ENCODE measurements around the gene NPIPB5.
"Not testable (repeated sequence)": the region's sequence is repeated elsewhere in the genome, so short reads cannot be mapped to it uniquely, and the experiment has no call there.

Gene NPIPB5

DNA sequence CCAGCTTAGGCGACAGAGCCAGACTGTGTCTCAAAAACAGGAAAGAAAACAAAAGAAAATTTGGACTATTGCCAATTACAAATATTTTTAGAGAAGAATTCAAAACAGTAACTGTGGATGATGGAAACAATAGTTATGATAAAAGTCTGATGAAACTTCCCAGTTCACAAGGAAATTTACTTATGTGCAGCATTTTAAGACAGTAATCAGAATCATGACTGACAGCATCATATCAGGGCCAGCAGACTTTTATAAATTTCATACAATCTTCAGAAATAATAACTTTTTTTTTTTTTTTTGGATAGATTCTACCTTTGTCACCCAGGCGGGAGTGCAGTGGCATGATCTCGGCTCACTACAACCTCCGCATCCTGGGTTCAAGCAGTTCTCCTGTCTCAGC is at the start of gene NPIPB5:
Gene NPIPB5 (plus strand): TSS at position 301 of the 400 bp plus-strand sequence. CDS start 2,911 bp downstream, outside the sequence.
- DNase-seq, result not testable (repeated sequence)

DNA sequence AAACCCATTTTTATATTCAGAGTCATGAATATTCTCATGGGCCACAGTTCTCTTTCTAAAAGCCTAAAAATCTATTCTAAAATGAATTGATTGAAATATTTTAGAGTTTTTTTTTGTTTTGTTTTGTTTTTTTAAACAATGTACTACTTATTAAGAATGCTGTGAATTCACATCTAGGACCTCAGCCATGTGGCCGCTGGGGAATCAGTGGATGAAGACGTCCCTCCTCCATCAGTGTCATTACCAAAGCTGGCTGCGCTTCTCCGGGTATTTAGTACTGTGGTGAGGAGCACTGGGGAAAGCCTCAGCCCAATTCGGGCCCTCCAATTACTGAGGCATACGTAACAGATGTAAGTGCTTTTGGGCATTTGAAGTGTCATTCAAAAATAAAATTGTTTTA is 41.8 kb upstream of the NPIPB5 start:
- not testable (repeated sequence) for DNase-seq

DNA sequence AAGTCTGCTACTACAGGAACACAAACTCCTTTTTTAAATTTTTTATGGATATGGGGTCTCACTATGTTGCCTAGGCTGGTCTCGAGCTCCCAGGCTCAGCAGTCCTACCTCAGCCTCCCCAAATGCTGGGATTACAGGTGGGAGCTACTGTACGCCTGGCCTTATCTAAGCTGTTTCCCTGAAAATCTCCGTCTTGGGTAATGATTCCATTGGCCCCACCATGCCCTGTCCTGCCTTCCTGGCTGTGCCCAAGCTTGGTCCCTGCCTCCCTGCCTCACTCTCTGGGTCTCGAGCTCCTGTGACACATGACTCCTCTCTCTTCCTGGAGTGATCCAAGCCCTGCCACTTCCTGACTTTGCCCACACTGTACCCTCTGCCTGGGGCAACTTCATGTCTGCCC is 27.3 kb downstream of the NPIPB5 start:
- DNase-seq, result not testable (repeated sequence)

- not testable (repeated sequence) for DNase-seq
Measured at GRCh38 chr16:22544809-22545208, 34.1 kb downstream of the NPIPB5 start.

GRCh38 chr16:22546630-22547029 is 35.9 kb downstream of the NPIPB5 start:
- DNase-seq, result not testable (repeated sequence)

DNA sequence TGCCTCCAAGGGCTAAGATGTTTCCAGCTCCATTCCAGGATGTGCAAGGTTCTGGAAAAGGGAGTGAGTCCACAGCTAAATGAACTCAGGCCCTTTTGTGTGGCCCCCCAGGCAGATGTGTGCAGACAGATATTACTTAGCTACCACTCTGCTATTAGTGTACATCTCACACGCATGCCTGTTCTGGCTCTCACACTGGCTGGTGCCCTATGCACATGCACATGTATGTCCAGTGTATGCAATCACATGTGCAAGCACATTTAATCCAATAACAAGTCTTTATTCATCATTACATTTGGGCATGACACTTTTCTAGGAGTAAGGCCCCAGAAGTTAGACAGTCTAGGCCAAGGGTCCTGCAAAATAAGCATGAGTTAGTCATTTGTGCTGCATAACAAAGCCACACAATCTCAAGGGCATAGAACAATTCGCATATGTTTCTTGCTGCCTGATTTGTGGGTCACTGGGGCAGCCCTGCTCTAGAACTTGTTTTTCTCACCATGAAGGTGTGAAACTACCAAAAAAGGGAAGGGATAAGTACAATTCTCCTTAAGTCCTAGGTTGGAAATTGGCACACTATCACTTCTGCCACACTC is 36.6 kb downstream of the NPIPB5 start:
- not testable (repeated sequence) for DNase-seq

- DNase-seq, result not testable (repeated sequence)
Measured at GRCh38 chr16:22549853-22550252, 39.2 kb downstream of the NPIPB5 start.

DNA sequence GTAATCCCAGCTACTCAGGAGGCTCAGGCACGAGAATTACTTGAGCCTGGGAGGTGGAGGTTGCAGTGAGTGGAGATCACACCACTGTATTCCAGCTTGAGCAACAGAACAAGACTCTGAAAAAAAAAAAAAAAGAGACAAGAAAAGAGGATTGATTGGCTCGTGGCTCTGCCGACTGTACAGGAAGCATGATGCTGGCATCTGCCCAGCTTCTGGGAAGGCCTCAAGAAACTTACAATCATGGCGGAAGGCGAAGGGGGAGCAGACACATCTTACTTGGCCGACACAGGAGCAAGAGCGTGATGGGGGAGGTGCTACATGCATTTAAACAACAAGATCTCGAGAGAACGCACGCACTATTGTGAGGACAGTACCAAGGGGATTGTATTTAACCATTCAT is 40.5 kb downstream of the NPIPB5 start:
- DNase-seq, result not testable (repeated sequence)

GRCh38 chr16:22551651-22552050 is 41.0 kb downstream of the NPIPB5 start:
- DNase-seq, result not testable (repeated sequence)

- not testable (repeated sequence) for DNase-seq
Measured at GRCh38 chr16:22556759-22557158, 46.1 kb downstream of the NPIPB5 start.

Data from hypothalamus (tissue), 51 donors.